Measurements from ENCODE around the gene POU3F4.

POU3F4 gene

DNA sequence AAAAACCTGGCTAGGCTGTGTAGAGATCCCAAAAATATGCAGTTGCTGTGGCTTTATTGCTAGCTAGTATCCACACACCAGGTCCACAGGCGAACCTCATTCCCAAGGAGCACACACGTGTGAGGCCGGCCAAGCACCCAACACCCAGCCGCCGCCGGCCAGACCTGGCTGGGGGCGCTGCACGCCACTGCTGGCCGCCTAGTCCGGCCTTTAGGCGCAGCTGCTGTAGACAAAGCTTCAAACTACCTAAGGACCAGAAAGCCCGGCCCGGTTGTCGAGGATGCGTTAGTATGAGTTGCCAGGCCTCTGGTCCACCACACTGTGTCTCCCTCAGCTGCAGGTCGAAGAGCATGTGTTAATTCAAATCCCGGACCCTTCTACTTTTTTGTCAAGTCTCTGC, 3.1 kb downstream of the POU3F4 start:
- no peaks in the 10 kb centered on the region for H3K4me1 ChIP-seq (ENCODE audit: low read length)
- DNase-seq: no peak
- H3K79me2 ChIP-seq (ENCODE audit: low read length): no peaks in the 10 kb centered on the region
- TF ChIP-seq, protein P1, sequence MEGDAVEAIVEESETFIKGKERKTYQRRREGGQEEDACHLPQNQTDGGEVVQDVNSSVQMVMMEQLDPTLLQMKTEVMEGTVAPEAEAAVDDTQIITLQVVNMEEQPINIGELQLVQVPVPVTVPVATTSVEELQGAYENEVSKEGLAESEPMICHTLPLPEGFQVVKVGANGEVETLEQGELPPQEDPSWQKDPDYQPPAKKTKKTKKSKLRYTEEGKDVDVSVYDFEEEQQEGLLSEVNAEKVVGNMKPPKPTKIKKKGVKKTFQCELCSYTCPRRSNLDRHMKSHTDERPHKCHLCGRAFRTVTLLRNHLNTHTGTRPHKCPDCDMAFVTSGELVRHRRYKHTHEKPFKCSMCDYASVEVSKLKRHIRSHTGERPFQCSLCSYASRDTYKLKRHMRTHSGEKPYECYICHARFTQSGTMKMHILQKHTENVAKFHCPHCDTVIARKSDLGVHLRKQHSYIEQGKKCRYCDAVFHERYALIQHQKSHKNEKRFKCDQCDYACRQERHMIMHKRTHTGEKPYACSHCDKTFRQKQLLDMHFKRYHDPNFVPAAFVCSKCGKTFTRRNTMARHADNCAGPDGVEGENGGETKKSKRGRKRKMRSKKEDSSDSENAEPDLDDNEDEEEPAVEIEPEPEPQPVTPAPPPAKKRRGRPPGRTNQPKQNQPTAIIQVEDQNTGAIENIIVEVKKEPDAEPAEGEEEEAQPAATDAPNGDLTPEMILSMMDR (IDR thresholded peaks at IDR 0.05; ENCODE audit: low read length): no peak
- TF ChIP-seq EZH2 (optimal IDR thresholded peaks at IDR 0.05; ENCODE audit: low read depth, low read length) (no peak), EZH2phosphoT487 (IDR thresholded peaks at IDR 0.05; ENCODE audit: low read length) (no peak)
- no peaks in the 10 kb centered on the region for H3F3A ChIP-seq (ENCODE audit: insufficient read depth, low read length)
- no peaks in the 10 kb centered on the region for H3K9me3 ChIP-seq (replicated peaks; ENCODE audit: insufficient read depth, low read length)
- no peaks in the 10 kb centered on the region for H3K36me3 ChIP-seq (replicated peaks; ENCODE audit: insufficient read depth, low read length)
- no peak overlapping the region for H3K4me2 ChIP-seq (ENCODE audit: low read depth, low read length)
- H2AFZ ChIP-seq (ENCODE audit: low read length): no peak overlapping the region
- H3K4me3 ChIP-seq (ENCODE audit: low read length): no peak overlapping the region
- H3K27ac ChIP-seq (ENCODE audit: low read length): no peak overlapping the region
- no peaks in the 10 kb centered on the region for H3K9me2 ChIP-seq (replicated peaks; ENCODE audit: insufficient read depth, low read length)
- H3K9ac ChIP-seq (ENCODE audit: low read length): no peak overlapping the region
- H4K20me1 ChIP-seq (ENCODE audit: insufficient read depth, low read length): no peaks in the 10 kb centered on the region
- H3K27me3 ChIP-seq (replicated peaks; ENCODE audit: insufficient read depth, low read length): no peaks in the 10 kb centered on the region

DNA sequence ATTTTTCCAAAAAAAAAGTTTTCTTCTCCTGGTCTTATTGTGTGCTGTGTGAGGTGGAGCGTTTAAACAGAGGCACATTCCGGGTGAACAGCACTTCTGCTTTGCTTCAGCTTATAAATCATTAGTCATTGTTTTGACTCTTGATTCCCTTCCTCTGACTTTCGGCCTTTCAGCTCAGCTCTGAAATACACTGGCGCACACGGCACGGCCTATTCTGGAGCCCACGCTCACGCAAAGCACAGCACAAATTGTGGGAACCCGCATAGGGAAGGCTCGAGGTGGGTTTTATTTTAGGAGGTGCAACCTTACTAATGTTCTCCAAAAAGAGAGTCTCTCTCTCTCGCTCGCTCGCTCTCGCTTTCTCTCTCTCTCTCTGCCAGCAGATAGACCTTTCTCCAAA, 4.0 kb downstream of the POU3F4 start:
- Histone ChIP-seq H3K4me1 (ENCODE audit: low read length) (no peaks in the 10 kb centered on the region), H3K4me2 (ENCODE audit: low read depth, low read length) (no peak overlapping the region)
- TF ChIP-seq EZH2phosphoT487 (IDR thresholded peaks at IDR 0.05; ENCODE audit: low read length) (no peak), EZH2 (optimal IDR thresholded peaks at IDR 0.05; ENCODE audit: low read depth, low read length) (no peak)
- TF ChIP-seq, protein P1 (IDR thresholded peaks at IDR 0.05; ENCODE audit: low read length): no peak

DNA sequence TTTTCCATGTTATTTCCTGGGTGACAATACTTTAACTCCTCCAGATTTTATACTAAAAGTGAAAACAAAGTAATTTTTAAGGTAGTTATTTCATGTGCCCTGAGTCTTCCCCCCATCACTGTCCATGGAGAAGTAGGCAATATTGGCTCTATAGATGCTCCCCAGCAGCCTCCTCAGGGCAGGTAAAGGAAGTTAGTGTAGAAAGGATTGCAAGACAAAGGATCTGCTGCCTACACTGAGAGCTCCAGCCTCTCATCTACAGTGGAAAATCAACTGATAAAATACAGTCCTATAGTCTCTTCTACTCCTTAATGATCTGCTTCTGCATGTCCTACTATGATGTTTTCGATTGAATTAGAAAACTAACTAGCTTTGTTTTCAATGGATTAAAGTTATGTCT, 8.5 kb downstream of the POU3F4 start:
- H4K20me1 ChIP-seq (ENCODE audit: insufficient read depth, low read length): no peaks in the 10 kb centered on the region
- no peaks in the 10 kb centered on the region for H3K9me3 ChIP-seq (replicated peaks; ENCODE audit: insufficient read depth, low read length)
- no peak overlapping the region for H3K9ac ChIP-seq (ENCODE audit: low read length)
- TF ChIP-seq, protein P1 (IDR thresholded peaks at IDR 0.05; ENCODE audit: low read length): no peak
- TF ChIP-seq EZH2 (optimal IDR thresholded peaks at IDR 0.05; ENCODE audit: low read depth, low read length) (no peak), EZH2phosphoT487 (IDR thresholded peaks at IDR 0.05; ENCODE audit: low read length) (no peak)
- no peaks in the 10 kb centered on the region for H3K4me1 ChIP-seq (ENCODE audit: low read length)
- no peak overlapping the region for H3K27ac ChIP-seq (ENCODE audit: low read length)
- H3K4me3 ChIP-seq (ENCODE audit: low read length): no peak overlapping the region
- H3F3A ChIP-seq (ENCODE audit: insufficient read depth, low read length): no peaks in the 10 kb centered on the region
- no peak for DNase-seq
- H3K36me3 ChIP-seq (replicated peaks; ENCODE audit: insufficient read depth, low read length): no peaks in the 10 kb centered on the region
- no peaks in the 10 kb centered on the region for H3K79me2 ChIP-seq (ENCODE audit: low read length)
- no peaks in the 10 kb centered on the region for H3K27me3 ChIP-seq (replicated peaks; ENCODE audit: insufficient read depth, low read length)
- H3K9me2 ChIP-seq (replicated peaks; ENCODE audit: insufficient read depth, low read length): no peaks in the 10 kb centered on the region
- H3K4me2 ChIP-seq (ENCODE audit: low read depth, low read length): no peak overlapping the region
- H2AFZ ChIP-seq (ENCODE audit: low read length): no peak overlapping the region

More for the DNA sequence above, 4.0 kb downstream of the POU3F4 start:
- Histone ChIP-seq H4K20me1 (ENCODE audit: insufficient read depth, low read length) (no peaks in the 10 kb centered on the region), H3K9me2 (replicated peaks; ENCODE audit: insufficient read depth, low read length) (no peaks in the 10 kb centered on the region), H3K4me3 (ENCODE audit: low read length) (no peak overlapping the region), H3K36me3 (replicated peaks; ENCODE audit: insufficient read depth, low read length) (no peaks in the 10 kb centered on the region), H3K9ac (ENCODE audit: low read length) (no peak overlapping the region), H3K27me3 (replicated peaks; ENCODE audit: insufficient read depth, low read length) (no peaks in the 10 kb centered on the region), H3F3A (ENCODE audit: insufficient read depth, low read length) (no peaks in the 10 kb centered on the region), H2AFZ (ENCODE audit: low read length) (no peak overlapping the region), H3K27ac (ENCODE audit: low read length) (no peak overlapping the region), H3K79me2 (ENCODE audit: low read length) (no peaks in the 10 kb centered on the region), H3K9me3 (replicated peaks; ENCODE audit: insufficient read depth, low read length) (no peaks in the 10 kb centered on the region)
- DNase-seq: no peak
